K562 (cell line): Measurements from ENCODE around the gene LRRC37A3. TPM values are rescaled to one million over a fixed set of nuclear protein-coding genes. Genes with fewer than 3 reads are reported as not detected.
"Not testable (repeated sequence)": the region's sequence is repeated elsewhere in the genome, so short reads cannot be mapped to it uniquely, and the experiment has no call there.

ENCODE experiments used
- ATAC-seq: fragments of 200-7000 bp; cut with Tn5 transposase; 3 replicates; pipeline ENCODE4 v1.9.1; 2020; ENCODE audit warnings: moderate library complexity
- BruUV-seq: library from RNA; stranded (reverse); fragments of 400-500 nt; replicated peaks from 2 replicates; lab custom pipeline; 2021; lab: Mats Ljungman, UMichigan
- CTCF ChIA-PET: fragments of 300-600 bp; formaldehyde crosslinking; extraction: SDS; loops from one replicate; lab custom pipeline; 2021; ENCODE audit warnings: low intra/inter-chr PET ratio; lab: Yijun Ruan, JAX
- POLR2A ChIA-PET: fragments of 300-600, 350-650 bp; sonication (Branson Sonifier 250); formaldehyde crosslinking; extraction: SDS; loops from one replicate; lab custom pipeline; 2021; ENCODE audit warnings: antibody characterized with exemption, inconsistent platforms; lab: Yijun Ruan, JAX
- DNase-seq, 4 experiments: peaks; one replicate each; pipeline versions ENCODE4 v3.0.0 to v3.0.0-alpha.2; 2011 to 2018; ENCODE audit warnings: low spot score in 3 of 4, mixed read lengths in 3 of 4; ENCODE audit errors: extremely low read depth in 1 of 4
- FAIRE-seq: peaks from 2 replicates; lab custom pipeline; 2011; peaks lifted over from hg19 to GRCh38; lab: Jason Lieb, UNC
- H2AFZ ChIP-seq: 2 replicates; pipeline ENCODE4 v1.6.0; 2011; ENCODE audit warnings: low read depth, low read length, control low read depth, inconsistent platforms
- H3K27ac ChIP-seq: fragments of 200-600 bp; 3 replicates; pipeline ENCODE4 v1.8.0; 2011; ENCODE audit warnings: low read depth, mild to moderate bottlenecking, control low read depth, inconsistent platforms, low read length, moderate library complexity, mixed read lengths; ENCODE audit errors: extremely low read depth
- H3K27me3 ChIP-seq, 2 experiments: fragments of 300-600 bp in 1 of 2; 2 replicates in 1 of 2; 3 replicates in 1 of 2; pipeline versions ENCODE4 v1.6.0 to v1.8.0; 2011; ENCODE audit warnings: inconsistent platforms in 2 of 2, low read length in 2 of 2, mild to moderate bottlenecking in 1 of 2, mixed read lengths in 1 of 2, moderate library complexity in 1 of 2; ENCODE audit not compliant: control insufficient read depth in 2 of 2, insufficient read depth in 2 of 2
- H3K36me3 ChIP-seq: fragments of 300-600 bp; 3 replicates; pipeline ENCODE4 v1.8.0; 2011; ENCODE audit warnings: mild to moderate bottlenecking, low read length, inconsistent platforms; ENCODE audit not compliant: control insufficient read depth, insufficient read depth
- H3K4me1 ChIP-seq, 2 experiments: fragments of 200-600 bp in 1 of 2; replicated peaks in 1 of 2; 2 replicates in 1 of 2; 3 replicates in 1 of 2; pipeline versions ENCODE4 v1.5.1 to v1.8.0; 2011; ENCODE audit warnings: inconsistent platforms in 2 of 2, low read length in 2 of 2, mild to moderate bottlenecking in 1 of 2, mixed read lengths in 1 of 2, moderate library complexity in 1 of 2; ENCODE audit not compliant: control insufficient read depth in 2 of 2, insufficient read depth in 2 of 2
- H3K4me2 ChIP-seq: 2 replicates; pipeline ENCODE4 v1.6.1; 2011; ENCODE audit warnings: low read length, control low read depth, inconsistent platforms, mixed read lengths; ENCODE audit not compliant: insufficient read depth
- H3K4me3 ChIP-seq: fragments of 200-600 bp; sonication (generic), shearing (Covaris generic); 2 replicates; pipeline ENCODE4 v1.5.1; 2016; ENCODE audit warnings: control low read depth, inconsistent platforms
- H3K79me2 ChIP-seq: fragments of 200-600 bp; 3 replicates; pipeline ENCODE4 v1.8.0; 2011; ENCODE audit warnings: low read length, inconsistent platforms; ENCODE audit not compliant: control insufficient read depth, insufficient read depth
- H3K9ac ChIP-seq, 2 experiments: 2 replicates each; pipeline versions ENCODE4 v1.6.0 to v1.6.1; 2011; ENCODE audit warnings: low read depth in 2 of 2, low read length in 2 of 2, control low read depth in 1 of 2, inconsistent platforms in 1 of 2, mild to moderate bottlenecking in 1 of 2, mixed read lengths in 1 of 2; ENCODE audit not compliant: insufficient read depth in 1 of 2
- H3K9me1 ChIP-seq: one replicate; pipeline ENCODE4 v1.6.0; 2011; ENCODE audit warnings: inconsistent platforms, mild to moderate bottlenecking, low read length, moderate library complexity; ENCODE audit not compliant: control insufficient read depth, insufficient read depth
- H3K9me3 ChIP-seq: replicated peaks from 2 replicates; pipeline ENCODE4 v1.5.1; 2011; ENCODE audit warnings: low read depth, low read length, inconsistent platforms; ENCODE audit not compliant: control insufficient read depth, insufficient read depth
- H4K20me1 ChIP-seq: replicated peaks from 2 replicates; pipeline ENCODE4 v1.6.1; 2011; ENCODE audit warnings: low read length, inconsistent platforms, mixed read lengths; ENCODE audit not compliant: control insufficient read depth, insufficient read depth
- KDM1A ChIP-seq, 2 experiments: fragments of 450-650 bp; IDR thresholded peaks; 2 replicates each; pipeline ENCODE4 v1.6.1; 2016; ENCODE audit warnings: mild to moderate bottlenecking in 2 of 2
- NR2C2 ChIP-seq, 2 experiments: fragments of 200-800 bp in 1 of 2; sonication (Bioruptor generic) in 1 of 2; sonication (generic) in 1 of 2; formaldehyde crosslinking in 1 of 2; IDR thresholded peaks; 2 replicates each; pipeline versions ENCODE4 v1.6.1 to v1.8.0; 2016 to 2022; ENCODE audit warnings: mild to moderate bottlenecking in 1 of 2, missing compliant biosample characterization in 1 of 2, missing genetic modification characterization in 1 of 2, missing genetic modification reagents in 1 of 2
- SMARCA4 ChIP-seq: fragments of 450-650 bp; IDR thresholded peaks from 2 replicates; pipeline ENCODE4 v1.6.1; 2016
- WGBS: fragments of 100-300 bp; shearing (Covaris generic); methylation state at CpG from one replicate; pipeline ENCODE4 v1.1.6; 2016; ENCODE audit warnings: low coverage, mixed read lengths; ENCODE audit not compliant: insufficient coverage; ENCODE audit errors: missing lambda C conversion rate; 5-methylcytosine and 5-hydroxymethylcytosine counted together
- in situ Hi-C: fragments of 300-500 bp; cut with MboI; formaldehyde crosslinking; loops from 4 replicates; pipeline ENCODE4 v1.15.0; 2018; ENCODE audit warnings: inconsistent platforms, mixed read lengths
- intact Hi-C: fragments of 100-400 bp; cut with micrococcal nuclease; formaldehyde crosslinking; loops from 2 replicates; pipeline ENCODE4 v1.14.2; 2022
- polyA plus RNA-seq, 8 experiments: library from polyadenylated mRNA; depleted of rRNA in 4 of 8; stranded (reverse) in 5 of 8; unstranded in 3 of 8; fragments of >200 nt; fragmentation: Nextera tagmentation in 2 of 8; fragmentation: Illumina TruSeq in 1 of 8; extraction: Ambion mirVana in 2 of 8; extraction: Trizol in 1 of 8; gene quantifications; 2 replicates each; pipeline versions ENCODE4 v1.2.1 to v1.2.3, GENCODE V29; 2011 to 2014; ENCODE audit warnings: inconsistent platforms in 1 of 8, missing spikeins in 1 of 8
- total RNA-seq, 7 experiments: library from RNA; depleted of rRNA in 6 of 7; stranded (reverse); fragments of >200 nt in 6 of 7; fragmentation: Illumina TruSeq in 2 of 7; extraction: Trizol in 2 of 7; gene quantifications; 2 replicates each; pipeline versions ENCODE4 v1.2.1 to v1.2.3, GENCODE V29; 2011 to 2021; ENCODE audit warnings: low replicate concordance in 1 of 7

Gene LRRC37A3
- total and polyA plus RNA-seq, 9 of the 15 experiments (the other 6 are each of a cell fraction or from before 2014, with no cell fraction given) = 0.14 to 5.9 (median 2.2) TPM

DNA sequence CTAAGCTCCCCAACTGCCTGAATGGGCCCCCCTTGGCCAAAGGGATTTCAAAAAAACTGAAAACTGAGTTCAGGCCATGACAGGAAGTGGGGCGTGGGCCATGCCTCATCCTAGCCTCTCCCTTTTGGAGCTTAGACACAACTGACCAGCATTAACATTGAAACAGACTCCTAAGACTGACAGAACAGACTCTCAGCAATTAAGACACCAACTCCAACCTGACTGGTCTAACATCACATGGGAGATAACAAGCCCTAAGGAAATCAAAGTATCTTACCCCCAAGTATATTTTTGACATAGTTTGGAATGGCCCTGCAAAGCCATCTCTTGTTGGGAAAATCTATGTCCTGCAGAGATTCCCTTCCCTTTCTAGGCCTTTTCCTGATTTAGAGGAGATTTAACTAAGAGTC, 88.6 kb downstream of the LRRC37A3 start:
- POLR2A ChIA-PET; H3K4me3 ChIP-seq; H2AFZ ChIP-seq; H3K36me3 ChIP-seq; H3K4me1 ChIP-seq; H3K9me3 ChIP-seq; in situ Hi-C loops; BruUV-seq; CTCF ChIA-PET; H3K9ac ChIP-seq; H3K9me1 ChIP-seq; H3K27me3 ChIP-seq; FAIRE-seq; DNase-seq; H4K20me1 ChIP-seq; H3K4me2 ChIP-seq; H3K79me2 ChIP-seq; TF ChIP-seq NR2C2 (CRISPR knock-in tag; IDR thresholded peaks at IDR 0.05): not testable (repeated sequence)
- 0 out of 3 replicates have a peak overlapping the region, but pooled peaks have one; percentile 38 for H3K27ac ChIP-seq
- 0% methylated on average over 1 of the region's 1 CpG for WGBS
- peak; percentile 80 for ATAC-seq
- TF ChIP-seq KDM1A (IDR thresholded peaks at IDR 0.05) (0 out of 4 replicates have a peak, but pooled peaks of 1 of the 2 experiments have one; percentile 6), NR2C2 (tag; IDR thresholded peaks at IDR 0.05) (0 out of 2 replicates have a peak, but pooled peaks have one; percentile 21)
- TF ChIP-seq, all 486 proteins: peak for 2; not testable (repeated sequence) for 484
- intact Hi-C loops = not testable (repeated sequence)

DNA sequence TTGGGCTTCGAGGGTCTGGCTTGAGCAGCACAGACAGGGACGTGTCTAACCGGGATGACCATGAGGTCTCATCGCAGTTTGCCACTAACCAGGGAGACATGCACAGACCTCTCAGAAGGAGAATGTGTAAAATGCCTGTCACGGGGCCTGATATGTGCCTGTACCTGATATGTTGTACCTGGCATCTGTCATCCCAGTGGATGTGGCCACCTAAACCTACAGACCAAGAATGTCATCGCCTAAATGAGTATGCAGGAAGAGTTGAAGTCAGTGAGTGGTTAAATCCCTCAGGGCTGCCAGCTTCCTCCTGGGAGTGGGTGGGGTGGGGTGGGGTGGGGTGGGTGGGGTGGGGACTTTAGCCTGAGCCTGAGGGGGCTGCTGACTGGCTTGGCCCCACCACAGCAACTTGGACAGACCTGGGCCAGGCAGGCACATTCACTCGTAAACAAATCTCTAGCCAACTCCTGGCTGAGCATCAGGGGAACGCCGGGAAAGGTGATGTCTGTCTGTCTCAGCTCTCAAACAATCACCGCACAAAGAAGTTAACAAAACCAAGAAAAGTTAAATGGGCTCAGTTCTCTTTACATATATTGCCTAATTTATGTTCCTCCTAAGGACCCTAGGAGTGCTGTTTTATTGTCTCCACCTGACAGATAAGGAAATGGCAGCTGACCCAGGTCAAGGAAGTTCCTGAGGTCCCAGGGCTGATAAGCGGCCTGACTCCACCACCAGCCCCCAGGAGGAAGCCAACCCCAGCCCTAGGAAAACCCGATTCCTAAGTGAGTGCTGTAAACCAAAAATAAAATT, 89.3 kb downstream of the LRRC37A3 start:
- H3K9ac ChIP-seq, H3K79me2 ChIP-seq, H3K4me1 ChIP-seq, H3K9me3 ChIP-seq, H2AFZ ChIP-seq, in situ Hi-C loops, H3K36me3 ChIP-seq, H3K4me3 ChIP-seq, FAIRE-seq, CTCF ChIA-PET, H4K20me1 ChIP-seq, BruUV-seq, H3K4me2 ChIP-seq, intact Hi-C loops, POLR2A ChIA-PET, H3K9me1 ChIP-seq, H3K27me3 ChIP-seq: not testable (repeated sequence)
- TF ChIP-seq SMARCA4 = peak; percentile 27; the same call in 1 of the 2 replicates
- 46% methylated on average over 8 of the region's 12 CpGs for WGBS
- H3K27ac ChIP-seq = 0 out of 3 replicates have a peak overlapping the region, but pooled peaks have one; percentile 38
- peak; percentile 79 for ATAC-seq
- DNase-seq = peak in 1 of 4 experiments; percentile 2

- H2AFZ ChIP-seq, H3K27ac ChIP-seq, CTCF ChIA-PET, in situ Hi-C loops, ATAC-seq, intact Hi-C loops, FAIRE-seq, H3K4me3 ChIP-seq, H3K4me2 ChIP-seq, H3K27me3 ChIP-seq, H3K9me3 ChIP-seq, H3K79me2 ChIP-seq, BruUV-seq, DNase-seq, H3K9me1 ChIP-seq, H4K20me1 ChIP-seq, H3K9ac ChIP-seq, H3K36me3 ChIP-seq, H3K4me1 ChIP-seq: not testable (repeated sequence)
- WGBS = 96% methylated on average over 3 of the region's 5 CpGs
- POLR2A ChIA-PET = interaction anchor here (0.6 kb wide), 1 partner anchor 504 kb away, joined by 3 read pairs; no protein-coding TSS in a partner anchor
These were observed 90.2 kb downstream of the LRRC37A3 start for GRCh38 chr17:64829068-64829467.
